H1 (cell line): ENCODE measurements around the gene OR52I1. TPM values are rescaled to one million over a fixed set of nuclear protein-coding genes. Genes with fewer than 3 reads are reported as not detected.
A peak's percentile ranks its signal among the peaks of the same experiment; 100 is the strongest.

Experiments
- CHD2 ChIP-seq: IDR thresholded peaks from 2 replicates; pipeline ENCODE4 v1.6.1; 2012; ENCODE audit warnings: low read length, improper control_type of control experiment
- EP300 ChIP-seq, 2 experiments: IDR thresholded peaks; 1 replicate in 1 of 2; 2 replicates in 1 of 2; pipeline ENCODE4 v1.6.1; 2011 to 2012; ENCODE audit warnings: low read depth in 2 of 2, low read length in 2 of 2, mild to moderate bottlenecking in 2 of 2, borderline replicate concordance in 1 of 2, inconsistent platforms in 1 of 2, moderate library complexity in 1 of 2
- KDM1A ChIP-seq: fragments of 200-600, 300-600 bp; sonication (generic); IDR thresholded peaks from 2 replicates; pipeline ENCODE4 v1.7.1; 2016; ENCODE audit warnings: mild to moderate bottlenecking, low read length, borderline replicate concordance
- KDM4A ChIP-seq: IDR thresholded peaks from one replicate; pipeline ENCODE4 v1.7.1; 2012; ENCODE audit warnings: low read depth, mild to moderate bottlenecking, moderate library complexity, low read length, inconsistent platforms; ENCODE audit not compliant: severe bottlenecking
- NANOG ChIP-seq: IDR thresholded peaks from 2 replicates; pipeline ENCODE4 v1.6.1; 2011; ENCODE audit warnings: low read length, low read depth, mild to moderate bottlenecking, inconsistent platforms; ENCODE audit not compliant: insufficient read depth, poor library complexity, severe bottlenecking
- SIRT6 ChIP-seq: IDR thresholded peaks from one replicate; pipeline ENCODE4 v1.7.1; 2012; ENCODE audit warnings: low read length, inconsistent platforms
- SP1 ChIP-seq: IDR thresholded peaks from 2 replicates; pipeline ENCODE4 v1.6.1; 2011; ENCODE audit warnings: low read depth, low read length
- TAF7 ChIP-seq: optimal IDR thresholded peaks from 2 replicates; pipeline ENCODE3; 2011; ENCODE audit warnings: low read depth, mild to moderate bottlenecking, inconsistent platforms, low read length, moderate library complexity, borderline replicate concordance
- TCF12 ChIP-seq: IDR thresholded peaks from 2 replicates; pipeline ENCODE4 v1.6.1; 2011; ENCODE audit warnings: low read depth, mild to moderate bottlenecking, low read length
- polyA plus RNA-seq, 7 experiments: library from polyadenylated mRNA; depleted of rRNA in 3 of 7; stranded (reverse) in 5 of 7; unstranded in 2 of 7; fragments of >200 nt in 5 of 7; fragments of 200-250 nt in 2 of 7; gene quantifications; 1 replicate in 5 of 7; 2 replicates in 1 of 7; 4 replicates in 1 of 7; pipeline versions ENCODE4 v1.2.1 to v1.2.3, GENCODE V29; 2011 to 2013; ENCODE audit warnings: missing spikeins in 2 of 7, mixed read lengths in 2 of 7
- total RNA-seq: library from RNA; stranded (reverse); fragmentation: NEBNext Ultra II Directional; extraction: Animal tissue kit (Norgen Biotek cat#: 25700); gene quantifications from 2 replicates; pipeline ENCODE4 v1.2.1, GENCODE V29; 2021
- TF ChIP-seq, protein P1 (sequence below): fragments of 300-600 bp; sonication (generic); IDR thresholded peaks from 2 replicates; pipeline ENCODE4 v1.7.1; 2012; ENCODE audit warnings: low read length, moderate library complexity, mild to moderate bottlenecking, inconsistent platforms; ENCODE audit not compliant: insufficient replicate concordance

OR52I1 gene
- total and polyA plus RNA-seq, 2 of the 8 experiments (the other 6 are each of a cell fraction or from before 2014, with no cell fraction given), result not detected

DNA sequence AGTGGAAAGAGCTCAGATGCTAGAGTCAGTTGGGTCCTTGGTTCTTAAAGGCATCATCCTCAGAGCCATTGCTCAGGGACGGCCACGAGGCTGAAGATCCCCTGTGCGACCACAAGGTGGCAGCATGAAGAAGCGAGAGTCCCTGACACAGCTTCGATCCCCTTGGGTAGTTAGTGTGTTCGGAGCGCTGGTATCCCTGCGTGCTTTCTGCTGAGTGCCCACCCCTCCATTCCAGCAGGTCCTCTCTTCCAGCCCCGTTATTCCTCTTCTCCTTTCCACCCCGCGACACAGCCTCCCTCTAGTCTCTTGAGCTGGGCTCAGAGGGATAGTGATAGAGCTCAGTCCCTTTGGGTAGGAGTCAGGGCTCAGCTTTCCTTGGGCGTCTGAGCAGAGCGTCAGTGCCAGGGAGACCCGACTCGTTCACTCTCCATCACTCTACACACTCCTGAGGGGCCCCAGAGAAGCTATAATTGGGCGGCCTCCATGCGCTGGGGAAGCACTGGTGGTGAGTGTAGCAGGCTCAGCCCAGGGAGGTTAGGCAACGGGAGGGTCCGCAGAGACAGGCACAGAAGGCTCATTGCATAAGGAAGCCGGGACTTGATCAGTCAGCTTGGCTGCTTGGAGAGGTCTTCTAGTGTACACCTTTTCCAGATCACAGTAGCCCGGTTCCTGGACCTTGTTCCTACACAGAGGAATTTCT, 43.3 kb downstream of the OR52I1 start, which contains the start of gene OR51D1 (continued):
- TF ChIP-seq CHD2, result no peak
- TF ChIP-seq SIRT6, result no peak
- no peak for TF ChIP-seq EP300 (IDR thresholded peaks at IDR 0.05; ENCODE audit: borderline replicate concordance in 1 of 2, low read depth in 2 of 2, low read length in 2 of 2)
- TF ChIP-seq NANOG, result no peak
- no peak for TF ChIP-seq TAF7
- TF ChIP-seq TCF12, result no peak
- TF ChIP-seq KDM1A, result no peak
- TF ChIP-seq KDM4A, result peak; percentile 57
- TF ChIP-seq SP1, result no peak
- TF ChIP-seq, protein P1, sequence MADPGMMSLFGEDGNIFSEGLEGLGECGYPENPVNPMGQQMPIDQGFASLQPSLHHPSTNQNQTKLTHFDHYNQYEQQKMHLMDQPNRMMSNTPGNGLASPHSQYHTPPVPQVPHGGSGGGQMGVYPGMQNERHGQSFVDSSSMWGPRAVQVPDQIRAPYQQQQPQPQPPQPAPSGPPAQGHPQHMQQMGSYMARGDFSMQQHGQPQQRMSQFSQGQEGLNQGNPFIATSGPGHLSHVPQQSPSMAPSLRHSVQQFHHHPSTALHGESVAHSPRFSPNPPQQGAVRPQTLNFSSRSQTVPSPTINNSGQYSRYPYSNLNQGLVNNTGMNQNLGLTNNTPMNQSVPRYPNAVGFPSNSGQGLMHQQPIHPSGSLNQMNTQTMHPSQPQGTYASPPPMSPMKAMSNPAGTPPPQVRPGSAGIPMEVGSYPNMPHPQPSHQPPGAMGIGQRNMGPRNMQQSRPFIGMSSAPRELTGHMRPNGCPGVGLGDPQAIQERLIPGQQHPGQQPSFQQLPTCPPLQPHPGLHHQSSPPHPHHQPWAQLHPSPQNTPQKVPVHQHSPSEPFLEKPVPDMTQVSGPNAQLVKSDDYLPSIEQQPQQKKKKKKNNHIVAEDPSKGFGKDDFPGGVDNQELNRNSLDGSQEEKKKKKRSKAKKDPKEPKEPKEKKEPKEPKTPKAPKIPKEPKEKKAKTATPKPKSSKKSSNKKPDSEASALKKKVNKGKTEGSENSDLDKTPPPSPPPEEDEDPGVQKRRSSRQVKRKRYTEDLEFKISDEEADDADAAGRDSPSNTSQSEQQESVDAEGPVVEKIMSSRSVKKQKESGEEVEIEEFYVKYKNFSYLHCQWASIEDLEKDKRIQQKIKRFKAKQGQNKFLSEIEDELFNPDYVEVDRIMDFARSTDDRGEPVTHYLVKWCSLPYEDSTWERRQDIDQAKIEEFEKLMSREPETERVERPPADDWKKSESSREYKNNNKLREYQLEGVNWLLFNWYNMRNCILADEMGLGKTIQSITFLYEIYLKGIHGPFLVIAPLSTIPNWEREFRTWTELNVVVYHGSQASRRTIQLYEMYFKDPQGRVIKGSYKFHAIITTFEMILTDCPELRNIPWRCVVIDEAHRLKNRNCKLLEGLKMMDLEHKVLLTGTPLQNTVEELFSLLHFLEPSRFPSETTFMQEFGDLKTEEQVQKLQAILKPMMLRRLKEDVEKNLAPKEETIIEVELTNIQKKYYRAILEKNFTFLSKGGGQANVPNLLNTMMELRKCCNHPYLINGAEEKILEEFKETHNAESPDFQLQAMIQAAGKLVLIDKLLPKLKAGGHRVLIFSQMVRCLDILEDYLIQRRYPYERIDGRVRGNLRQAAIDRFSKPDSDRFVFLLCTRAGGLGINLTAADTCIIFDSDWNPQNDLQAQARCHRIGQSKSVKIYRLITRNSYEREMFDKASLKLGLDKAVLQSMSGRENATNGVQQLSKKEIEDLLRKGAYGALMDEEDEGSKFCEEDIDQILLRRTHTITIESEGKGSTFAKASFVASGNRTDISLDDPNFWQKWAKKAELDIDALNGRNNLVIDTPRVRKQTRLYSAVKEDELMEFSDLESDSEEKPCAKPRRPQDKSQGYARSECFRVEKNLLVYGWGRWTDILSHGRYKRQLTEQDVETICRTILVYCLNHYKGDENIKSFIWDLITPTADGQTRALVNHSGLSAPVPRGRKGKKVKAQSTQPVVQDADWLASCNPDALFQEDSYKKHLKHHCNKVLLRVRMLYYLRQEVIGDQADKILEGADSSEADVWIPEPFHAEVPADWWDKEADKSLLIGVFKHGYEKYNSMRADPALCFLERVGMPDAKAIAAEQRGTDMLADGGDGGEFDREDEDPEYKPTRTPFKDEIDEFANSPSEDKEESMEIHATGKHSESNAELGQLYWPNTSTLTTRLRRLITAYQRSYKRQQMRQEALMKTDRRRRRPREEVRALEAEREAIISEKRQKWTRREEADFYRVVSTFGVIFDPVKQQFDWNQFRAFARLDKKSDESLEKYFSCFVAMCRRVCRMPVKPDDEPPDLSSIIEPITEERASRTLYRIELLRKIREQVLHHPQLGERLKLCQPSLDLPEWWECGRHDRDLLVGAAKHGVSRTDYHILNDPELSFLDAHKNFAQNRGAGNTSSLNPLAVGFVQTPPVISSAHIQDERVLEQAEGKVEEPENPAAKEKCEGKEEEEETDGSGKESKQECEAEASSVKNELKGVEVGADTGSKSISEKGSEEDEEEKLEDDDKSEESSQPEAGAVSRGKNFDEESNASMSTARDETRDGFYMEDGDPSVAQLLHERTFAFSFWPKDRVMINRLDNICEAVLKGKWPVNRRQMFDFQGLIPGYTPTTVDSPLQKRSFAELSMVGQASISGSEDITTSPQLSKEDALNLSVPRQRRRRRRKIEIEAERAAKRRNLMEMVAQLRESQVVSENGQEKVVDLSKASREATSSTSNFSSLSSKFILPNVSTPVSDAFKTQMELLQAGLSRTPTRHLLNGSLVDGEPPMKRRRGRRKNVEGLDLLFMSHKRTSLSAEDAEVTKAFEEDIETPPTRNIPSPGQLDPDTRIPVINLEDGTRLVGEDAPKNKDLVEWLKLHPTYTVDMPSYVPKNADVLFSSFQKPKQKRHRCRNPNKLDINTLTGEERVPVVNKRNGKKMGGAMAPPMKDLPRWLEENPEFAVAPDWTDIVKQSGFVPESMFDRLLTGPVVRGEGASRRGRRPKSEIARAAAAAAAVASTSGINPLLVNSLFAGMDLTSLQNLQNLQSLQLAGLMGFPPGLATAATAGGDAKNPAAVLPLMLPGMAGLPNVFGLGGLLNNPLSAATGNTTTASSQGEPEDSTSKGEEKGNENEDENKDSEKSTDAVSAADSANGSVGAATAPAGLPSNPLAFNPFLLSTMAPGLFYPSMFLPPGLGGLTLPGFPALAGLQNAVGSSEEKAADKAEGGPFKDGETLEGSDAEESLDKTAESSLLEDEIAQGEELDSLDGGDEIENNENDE, result no peak
